Type B pancreatic cell (in vitro differentiated cells): Measurements from ENCODE around the gene EPHA4. TPM values are rescaled to one million over a fixed set of nuclear protein-coding genes. Genes with fewer than 3 reads are reported as not detected.
A peak's percentile ranks its signal among the peaks of the same experiment; 100 is the strongest.

Source experiments
- DNase-seq: peaks from one replicate; pipeline ENCODE4 v3.0.0; 2021; ENCODE audit warnings: mixed read lengths; ENCODE audit not compliant: unreplicated experiment; ENCODE audit errors: extremely low spot score
- H3K27ac Mint-ChIP-seq: 2 replicates; pipeline ENCODE4 v1.8.0; 2021; ENCODE audit warnings: mild to moderate bottlenecking, mixed read lengths
- H3K27me3 Mint-ChIP-seq: 2 replicates; pipeline ENCODE4 v1.8.0; 2021; ENCODE audit warnings: mixed read lengths
- H3K36me3 Mint-ChIP-seq: 2 replicates; pipeline ENCODE4 v1.8.0; 2021; ENCODE audit warnings: mixed read lengths
- H3K4me1 Mint-ChIP-seq: one replicate; pipeline ENCODE4 v1.8.0; 2021; ENCODE audit warnings: mixed read lengths; ENCODE audit not compliant: unreplicated experiment
- H3K4me3 Mint-ChIP-seq: 2 replicates; pipeline ENCODE4 v1.8.0; 2021; ENCODE audit warnings: mild to moderate bottlenecking, mixed read lengths
- H3K9me3 Mint-ChIP-seq: 2 replicates; pipeline ENCODE4 v1.8.0; 2021; ENCODE audit warnings: mixed read lengths
- CTCF ChIP-seq: fragments of 200-600 bp; sonication (generic); conservative IDR thresholded peaks from 2 replicates; pipeline ENCODE4 v1.5.0; 2021; ENCODE audit warnings: antibody characterized with exemption, mild to moderate bottlenecking
- total RNA-seq: library from RNA; stranded (reverse); gene quantifications from 2 replicates; pipeline ENCODE4 v1.2.1, GENCODE V29; 2021; ENCODE audit warnings: low replicate concordance

The EPHA4 gene
- total RNA-seq, 1 donor from 2014 or later = 78.3 TPM

- Mint-ChIP-seq H3K27me3 (no peaks in the 10 kb centered on the region), H3K9me3 (no peaks in the 10 kb centered on the region), H3K36me3 (peaks cover 17% of the 10 kb centered on the region), H3K27ac (no peak overlapping the region), H3K4me3 (no peak overlapping the region), H3K4me1 (peaks cover 20% of the 10 kb centered on the region)
- TF ChIP-seq CTCF = no peak
- DNase-seq = no peak
Measured at GRCh38 chr2:221521233-221521845, 50.8 kb downstream of the EPHA4 start.

- no peaks in the 10 kb centered on the region for H3K27me3 Mint-ChIP-seq
- no peak overlapping the region for H3K27ac Mint-ChIP-seq
- no peak for TF ChIP-seq CTCF
- H3K4me1 Mint-ChIP-seq = peaks cover 28% of the 10 kb centered on the region
- H3K9me3 Mint-ChIP-seq = no peaks in the 10 kb centered on the region
- H3K36me3 Mint-ChIP-seq = peaks cover 13% of the 10 kb centered on the region
- H3K4me3 Mint-ChIP-seq = peak overlapping the region; percentile 49
- DNase-seq = no peak
Measured at GRCh38 chr2:221518935-221519625, 53.0 kb downstream of the EPHA4 start.

GRCh38 chr2:221518201-221518934, 53.7 kb downstream of the EPHA4 start:
- Mint-ChIP-seq H3K27me3 (no peaks in the 10 kb centered on the region), H3K9me3 (no peaks in the 10 kb centered on the region), H3K36me3 (peaks cover 10% of the 10 kb centered on the region), H3K4me1 (peaks cover 30% of the 10 kb centered on the region), H3K4me3 (no peak overlapping the region), H3K27ac (no peak overlapping the region)
- DNase-seq = no peak
- TF ChIP-seq CTCF = no peak

GRCh38 chr2:221517696-221518151, 54.4 kb downstream of the EPHA4 start:
- Mint-ChIP-seq H3K4me3 (no peak overlapping the region), H3K27ac (no peak overlapping the region), H3K9me3 (no peaks in the 10 kb centered on the region), H3K36me3 (peaks cover 10% of the 10 kb centered on the region), H3K27me3 (no peaks in the 10 kb centered on the region), H3K4me1 (peaks cover 30% of the 10 kb centered on the region)
- DNase-seq = no peak
- TF ChIP-seq CTCF = no peak

- H3K36me3 Mint-ChIP-seq = peaks cover 9% of the 10 kb centered on the region
- TF ChIP-seq CTCF = no peak
- no peak overlapping the region for H3K27ac Mint-ChIP-seq
- DNase-seq = no peak
- no peaks in the 10 kb centered on the region for H3K9me3 Mint-ChIP-seq
- H3K4me3 Mint-ChIP-seq = no peak overlapping the region
- H3K27me3 Mint-ChIP-seq = no peaks in the 10 kb centered on the region
- H3K4me1 Mint-ChIP-seq = peaks cover 30% of the 10 kb centered on the region
Measured at GRCh38 chr2:221517146-221517695, 54.9 kb downstream of the EPHA4 start.
